Vagina (tissue), 2 donors: Measurements from ENCODE around the gene TLDC2. TPM values are rescaled to one million over a fixed set of nuclear protein-coding genes. Genes with fewer than 3 reads are reported as not detected.

Experiments used
- DNase-seq, 2 donors: peaks; one replicate each; pipeline ENCODE4 v3.0.0-alpha.2; 2017; ENCODE audit errors: extremely low spot score in 2 of 2
- H3K27ac ChIP-seq: fragments of 200-600 bp; sonication (generic); one replicate; pipeline ENCODE4 v1.5.1; 2019
- H3K27me3 ChIP-seq: fragments of 200-600 bp; sonication (generic); one replicate; pipeline ENCODE4 v1.5.1; 2019
- H3K36me3 ChIP-seq, 2 donors: fragments of 200-600 bp; sonication (generic); one replicate each; pipeline ENCODE4 v1.5.1; 2017 to 2019
- H3K4me1 ChIP-seq: fragments of 200-600 bp; sonication (generic); one replicate; pipeline ENCODE4 v1.5.1; 2019
- H3K4me3 ChIP-seq, 2 donors: fragments of 200-600 bp; sonication (generic); 1 replicate in 1 of 2; 2 replicates in 1 of 2; pipeline ENCODE4 v1.5.1; 2016 to 2019
- H3K9me3 ChIP-seq: fragments of 200-600 bp; sonication (generic); one replicate; pipeline ENCODE4 v1.5.1; 2019
- CTCF ChIP-seq, 3 experiments: fragments of 450-650 bp in 2 of 3; fragments of 200-600 bp in 1 of 3; sonication (generic) in 1 of 3; IDR thresholded peaks; one replicate each; pipeline ENCODE4 v1.5.1; 2017 to 2019; ENCODE audit warnings: antibody characterized with exemption in 3 of 3, mild to moderate bottlenecking in 2 of 3, moderate library complexity in 2 of 3
- POLR2A ChIP-seq, 2 donors: fragments of 450-650 bp; IDR thresholded peaks; one replicate each; pipeline ENCODE4 v1.6.1; 2017; ENCODE audit warnings: antibody characterized with exemption in 2 of 2, mild to moderate bottlenecking in 2 of 2, moderate library complexity in 2 of 2
- POLR2AphosphoS5 ChIP-seq, 2 donors: sonication (generic); formaldehyde crosslinking; IDR thresholded peaks; one replicate each; pipeline ENCODE4 v1.9.0; 2017; ENCODE audit warnings: antibody characterized with exemption in 2 of 2, mild to moderate bottlenecking in 2 of 2, low read depth in 1 of 2; ENCODE audit not compliant: insufficient read depth in 1 of 2
- intact Hi-C: fragments of 100-400 bp; cut with DNase I; formaldehyde crosslinking; loops from one replicate; pipeline ENCODE4 v1.15.1; 2023
- total RNA-seq: library from RNA; depleted of rRNA; stranded (reverse); fragments of >200 nt; gene quantifications from one replicate; pipeline ENCODE4 v1.2.3, GENCODE V29; 2016

TLDC2 gene
- total RNA-seq, 1 donor from 2014 or later, result 3.9 TPM

- H3K36me3 ChIP-seq, result peaks cover 0 to 47% of the 10 kb centered on the region in 2 donors
- no peaks in the 10 kb centered on the region for H3K4me1 ChIP-seq
- H3K27me3 ChIP-seq, result no peaks in the 10 kb centered on the region
- intact Hi-C loops, result no loop called here
- DNase-seq, result no peak
- H3K27ac ChIP-seq, result no peak overlapping the region
- H3K4me3 ChIP-seq, result no peak overlapping the region
- H3K9me3 ChIP-seq, result no peaks in the 10 kb centered on the region
- TF ChIP-seq CTCF (IDR thresholded peaks at IDR 0.05) (no peak), POLR2A (IDR thresholded peaks at IDR 0.05) (no peak), POLR2AphosphoS5 (IDR thresholded peaks at IDR 0.05; ENCODE audit: insufficient read depth in 1 of 2, low read depth in 1 of 2) (no peak)
Measured at GRCh38 chr20:36917943-36918342, 42.0 kb downstream of the TLDC2 start.

GRCh38 chr20:36919715-36920333 is 43.9 kb downstream of the TLDC2 start:
- H3K4me3 ChIP-seq, result no peak overlapping the region
- intact Hi-C loops, result no loop called here
- TF ChIP-seq POLR2AphosphoS5 (IDR thresholded peaks at IDR 0.05; ENCODE audit: insufficient read depth in 1 of 2, low read depth in 1 of 2) (no peak), POLR2A (IDR thresholded peaks at IDR 0.05) (no peak), CTCF (IDR thresholded peaks at IDR 0.05) (peak; percentile 26 to 82 (median 50))
- H3K9me3 ChIP-seq, result no peaks in the 10 kb centered on the region
- H3K36me3 ChIP-seq, result peaks cover 0 to 41% of the 10 kb centered on the region in 2 donors
- no peak for DNase-seq
- no peaks in the 10 kb centered on the region for H3K4me1 ChIP-seq
- H3K27me3 ChIP-seq, result no peaks in the 10 kb centered on the region
- H3K27ac ChIP-seq, result no peak overlapping the region

- Histone ChIP-seq H3K27me3 (no peaks in the 10 kb centered on the region), H3K9me3 (no peaks in the 10 kb centered on the region), H3K27ac (no peak overlapping the region), H3K36me3 (peaks cover 0 to 37% of the 10 kb centered on the region in 2 donors), H3K4me3 (no peak overlapping the region), H3K4me1 (no peaks in the 10 kb centered on the region)
- TF ChIP-seq CTCF (IDR thresholded peaks at IDR 0.05) (no peak), POLR2AphosphoS5 (IDR thresholded peaks at IDR 0.05; ENCODE audit: insufficient read depth in 1 of 2, low read depth in 1 of 2) (no peak), POLR2A (IDR thresholded peaks at IDR 0.05) (no peak)
- DNase-seq, result no peak
- intact Hi-C loops, result no loop called here
Measured at GRCh38 chr20:36920334-36920730, 44.4 kb downstream of the TLDC2 start.

GRCh38 chr20:36924167-36925045 is 48.5 kb downstream of the TLDC2 start:
- H3K27ac ChIP-seq, result no peak overlapping the region
- TF ChIP-seq CTCF (IDR thresholded peaks at IDR 0.05), result no peak
- no peak for TF ChIP-seq POLR2AphosphoS5 (IDR thresholded peaks at IDR 0.05; ENCODE audit: insufficient read depth in 1 of 2, low read depth in 1 of 2)
- TF ChIP-seq POLR2A (IDR thresholded peaks at IDR 0.05), result no peak
- DNase-seq, result no peak
- no peaks in the 10 kb centered on the region for H3K9me3 ChIP-seq
- H3K4me3 ChIP-seq, result no peak overlapping the region
- H3K36me3 ChIP-seq, result peaks cover 0 to 33% of the 10 kb centered on the region in 2 donors
- intact Hi-C loops, result no loop called here
- no peaks in the 10 kb centered on the region for H3K27me3 ChIP-seq
- H3K4me1 ChIP-seq, result no peaks in the 10 kb centered on the region

- Histone ChIP-seq H3K27ac (no peak overlapping the region), H3K27me3 (no peaks in the 10 kb centered on the region), H3K36me3 (peaks cover 0 to 37% of the 10 kb centered on the region in 2 donors), H3K4me1 (no peaks in the 10 kb centered on the region), H3K4me3 (no peak overlapping the region), H3K9me3 (no peaks in the 10 kb centered on the region)
- DNase-seq, result no peak
- intact Hi-C loops, result no loop called here
- TF ChIP-seq CTCF (IDR thresholded peaks at IDR 0.05), result no peak
- no peak for TF ChIP-seq POLR2AphosphoS5 (IDR thresholded peaks at IDR 0.05; ENCODE audit: insufficient read depth in 1 of 2, low read depth in 1 of 2)
- TF ChIP-seq POLR2A (IDR thresholded peaks at IDR 0.05), result no peak
Measured at GRCh38 chr20:36925234-36925633, 49.3 kb downstream of the TLDC2 start.
